ENCODE results near the gene PNRC1. TPM values are rescaled to one million over a fixed set of nuclear protein-coding genes. Genes with fewer than 3 reads are reported as not detected.

PNRC1 gene
- total RNA-seq, 1 donor from 2014 or later = 289 TPM

GRCh38 chr6:89044328-89045010 lies 36.1 kb upstream of the PNRC1 start:
- no peak for DNase-seq (ENCODE audit: extremely low spot score in 2 of 2)
- intact Hi-C loops (cut with DNase I) = no loop called here
- H3K36me3 ChIP-seq = no peaks in the 10 kb centered on the region
- H3K27ac ChIP-seq = no peak overlapping the region
- no peaks in the 10 kb centered on the region for H3K27me3 ChIP-seq
- no peaks in the 10 kb centered on the region for H3K9me3 ChIP-seq
- peaks cover 13% of the 10 kb centered on the region for H3K4me1 ChIP-seq
- no peak overlapping the region for H3K4me3 ChIP-seq
- TF ChIP-seq POLR2A (IDR thresholded peaks at IDR 0.05) = no peak
- TF ChIP-seq, protein P1, sequence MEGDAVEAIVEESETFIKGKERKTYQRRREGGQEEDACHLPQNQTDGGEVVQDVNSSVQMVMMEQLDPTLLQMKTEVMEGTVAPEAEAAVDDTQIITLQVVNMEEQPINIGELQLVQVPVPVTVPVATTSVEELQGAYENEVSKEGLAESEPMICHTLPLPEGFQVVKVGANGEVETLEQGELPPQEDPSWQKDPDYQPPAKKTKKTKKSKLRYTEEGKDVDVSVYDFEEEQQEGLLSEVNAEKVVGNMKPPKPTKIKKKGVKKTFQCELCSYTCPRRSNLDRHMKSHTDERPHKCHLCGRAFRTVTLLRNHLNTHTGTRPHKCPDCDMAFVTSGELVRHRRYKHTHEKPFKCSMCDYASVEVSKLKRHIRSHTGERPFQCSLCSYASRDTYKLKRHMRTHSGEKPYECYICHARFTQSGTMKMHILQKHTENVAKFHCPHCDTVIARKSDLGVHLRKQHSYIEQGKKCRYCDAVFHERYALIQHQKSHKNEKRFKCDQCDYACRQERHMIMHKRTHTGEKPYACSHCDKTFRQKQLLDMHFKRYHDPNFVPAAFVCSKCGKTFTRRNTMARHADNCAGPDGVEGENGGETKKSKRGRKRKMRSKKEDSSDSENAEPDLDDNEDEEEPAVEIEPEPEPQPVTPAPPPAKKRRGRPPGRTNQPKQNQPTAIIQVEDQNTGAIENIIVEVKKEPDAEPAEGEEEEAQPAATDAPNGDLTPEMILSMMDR (IDR thresholded peaks at IDR 0.05) = no peak
- TF ChIP-seq POLR2AphosphoS5 (IDR thresholded peaks at IDR 0.05; ENCODE audit: insufficient read depth in 1 of 2, low read depth in 1 of 2) = no peak

DNA sequence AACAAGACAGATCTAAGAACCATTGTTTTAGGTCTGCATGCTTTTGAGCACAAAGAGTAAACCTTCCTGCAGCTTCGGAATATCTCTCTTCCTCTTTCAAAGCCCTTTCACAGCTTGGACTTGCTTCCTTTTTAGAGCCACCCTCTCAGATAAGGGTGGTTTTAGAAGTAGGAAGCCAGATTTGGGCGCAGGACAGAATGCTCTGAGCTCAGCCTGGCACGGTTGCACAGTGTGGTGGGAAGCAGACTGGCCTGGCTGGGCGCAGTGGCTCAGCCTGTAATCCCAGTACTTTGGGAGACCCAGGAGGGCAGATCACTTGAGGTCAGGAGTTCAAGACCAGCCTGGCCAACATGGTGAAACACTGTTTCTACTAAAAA lies 35.6 kb upstream of the PNRC1 start:
- H3K36me3 ChIP-seq = no peaks in the 10 kb centered on the region
- no peak overlapping the region for H3K4me3 ChIP-seq
- intact Hi-C loops (cut with DNase I) = no loop called here
- peaks cover 15% of the 10 kb centered on the region for H3K4me1 ChIP-seq
- no peaks in the 10 kb centered on the region for H3K27me3 ChIP-seq
- no peak for DNase-seq (ENCODE audit: extremely low spot score in 2 of 2)
- no peak overlapping the region for H3K27ac ChIP-seq
- H3K9me3 ChIP-seq = no peaks in the 10 kb centered on the region
- TF ChIP-seq POLR2A (IDR thresholded peaks at IDR 0.05) (no peak), POLR2AphosphoS5 (IDR thresholded peaks at IDR 0.05; ENCODE audit: insufficient read depth in 1 of 2, low read depth in 1 of 2) (no peak)
- TF ChIP-seq, protein P1 (IDR thresholded peaks at IDR 0.05) = no peak

GRCh38 chr6:89045576-89045975 lies 35.0 kb upstream of the PNRC1 start:
- Histone ChIP-seq H3K4me1 (peaks cover 21% of the 10 kb centered on the region), H3K9me3 (no peaks in the 10 kb centered on the region), H3K36me3 (no peaks in the 10 kb centered on the region), H3K27me3 (no peaks in the 10 kb centered on the region), H3K4me3 (no peak overlapping the region), H3K27ac (no peak overlapping the region)
- TF ChIP-seq, protein P1 (IDR thresholded peaks at IDR 0.05) = no peak
- no peak for TF ChIP-seq POLR2AphosphoS5 (IDR thresholded peaks at IDR 0.05; ENCODE audit: insufficient read depth in 1 of 2, low read depth in 1 of 2)
- DNase-seq (ENCODE audit: extremely low spot score in 2 of 2) = no peak
- intact Hi-C loops (cut with DNase I) = no loop called here

DNA sequence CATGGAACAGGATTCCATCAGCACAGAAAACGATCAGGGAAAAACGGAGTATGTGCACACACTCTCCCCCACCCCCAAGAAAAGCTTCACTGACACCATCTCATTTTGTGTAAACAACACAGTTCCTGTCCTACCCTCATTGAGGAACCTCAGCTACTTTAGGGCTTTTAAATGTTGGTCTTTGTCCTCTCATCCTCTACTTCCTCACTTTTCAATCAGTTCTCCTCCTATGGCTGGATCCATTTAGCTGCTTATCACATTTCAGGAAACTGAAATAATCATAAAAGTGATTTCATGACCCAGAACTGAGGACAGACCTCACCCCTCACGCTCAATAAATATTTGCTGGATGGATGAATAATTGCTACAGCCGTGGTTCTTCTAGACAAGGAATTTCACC lies 33.1 kb upstream of the PNRC1 start:
- H3K4me3 ChIP-seq = no peak overlapping the region
- H3K27me3 ChIP-seq = no peaks in the 10 kb centered on the region
- H3K4me1 ChIP-seq = peaks cover 25% of the 10 kb centered on the region
- no peak for DNase-seq (ENCODE audit: extremely low spot score in 2 of 2)
- no peak overlapping the region for H3K27ac ChIP-seq
- intact Hi-C loops (cut with DNase I) = no loop called here
- TF ChIP-seq POLR2AphosphoS5 (IDR thresholded peaks at IDR 0.05; ENCODE audit: insufficient read depth in 1 of 2, low read depth in 1 of 2) (no peak), POLR2A (IDR thresholded peaks at IDR 0.05) (no peak)
- TF ChIP-seq, protein P1 (IDR thresholded peaks at IDR 0.05) = no peak
- H3K36me3 ChIP-seq = no peaks in the 10 kb centered on the region
- no peaks in the 10 kb centered on the region for H3K9me3 ChIP-seq

- no peaks in the 10 kb centered on the region for H3K36me3 ChIP-seq
- no peaks in the 10 kb centered on the region for H3K9me3 ChIP-seq
- H3K27ac ChIP-seq = no peak overlapping the region
- intact Hi-C loops (cut with DNase I) = loop anchor here (2.0 kb wide), 1 partner anchor 14 kb away; no protein-coding TSS in a partner anchor
- TF ChIP-seq POLR2AphosphoS5 (IDR thresholded peaks at IDR 0.05; ENCODE audit: insufficient read depth in 1 of 2, low read depth in 1 of 2) = no peak
- peaks cover 25% of the 10 kb centered on the region for H3K4me1 ChIP-seq
- no peaks in the 10 kb centered on the region for H3K27me3 ChIP-seq
- no peak for DNase-seq (ENCODE audit: extremely low spot score in 2 of 2)
- no peak overlapping the region for H3K4me3 ChIP-seq
These were observed 32.1 kb upstream of the PNRC1 start for GRCh38 chr6:89048288-89048923.

Measured in vagina (tissue), 2 donors.